HPDE6-E6E7 (cell line): ENCODE measurements around the gene GFM1.

Experiments
- DNase-seq: peaks from one replicate; pipeline ENCODE4 v3.0.0; 2011; ENCODE audit warnings: missing footprints; ENCODE audit errors: extremely low spot score

The GFM1 gene

DNA sequence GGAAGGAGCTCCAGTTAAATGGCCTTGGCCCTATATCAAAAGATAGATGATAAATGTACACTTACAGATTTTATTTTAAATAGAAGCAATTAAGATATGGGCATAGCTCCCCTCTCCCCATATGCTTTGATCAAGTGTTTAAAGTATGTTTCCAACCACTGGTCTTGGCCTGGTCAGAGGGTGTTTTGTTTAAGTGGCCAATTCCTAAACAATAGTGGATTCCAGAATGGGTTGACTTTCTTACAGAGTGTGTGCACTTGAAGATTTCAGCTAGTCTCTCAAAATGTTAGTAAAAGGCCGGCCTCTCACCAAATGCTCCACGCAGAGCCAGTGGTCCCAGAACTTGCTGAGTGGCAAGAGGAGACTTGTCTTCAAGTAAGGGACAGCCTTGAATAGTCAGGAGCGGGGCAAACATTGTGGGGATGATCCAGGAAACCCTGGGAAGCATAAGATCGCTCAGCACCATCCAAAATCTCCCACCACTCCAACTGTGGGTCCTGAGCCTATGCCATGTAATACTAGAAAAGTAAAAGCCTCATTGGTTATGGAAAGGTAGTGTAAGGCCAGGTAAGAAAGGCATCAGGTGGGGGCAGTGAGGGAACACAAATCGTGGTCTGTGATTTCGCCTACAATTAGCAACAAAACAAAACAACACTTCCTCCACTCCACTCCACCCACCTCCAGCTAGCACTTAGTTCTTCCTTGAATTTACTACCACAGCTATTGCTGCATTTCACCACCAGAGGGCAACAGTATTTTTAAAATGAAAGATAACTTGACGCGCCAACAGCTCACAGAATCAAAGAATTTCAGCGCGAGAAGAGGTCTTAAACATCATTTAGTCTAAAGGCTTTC is 83.1 kb downstream of the GFM1 start:
- no peak for DNase-seq

DNA sequence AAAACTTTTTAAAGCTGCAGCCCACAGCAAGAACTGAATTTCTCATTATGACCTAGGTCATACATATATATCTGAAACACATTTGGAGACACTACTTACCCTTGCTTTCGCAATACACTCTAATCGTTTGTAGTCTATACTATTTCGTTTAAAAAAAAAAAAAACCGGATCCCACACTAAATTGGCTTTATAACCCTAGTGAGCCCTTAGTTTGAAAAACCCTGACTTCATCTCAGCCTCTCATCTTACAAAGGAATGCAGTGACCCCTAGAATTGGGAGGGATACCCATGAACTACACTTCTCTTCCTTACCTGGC is 83.7 kb downstream of the GFM1 start:
- DNase-seq: no peak

DNA sequence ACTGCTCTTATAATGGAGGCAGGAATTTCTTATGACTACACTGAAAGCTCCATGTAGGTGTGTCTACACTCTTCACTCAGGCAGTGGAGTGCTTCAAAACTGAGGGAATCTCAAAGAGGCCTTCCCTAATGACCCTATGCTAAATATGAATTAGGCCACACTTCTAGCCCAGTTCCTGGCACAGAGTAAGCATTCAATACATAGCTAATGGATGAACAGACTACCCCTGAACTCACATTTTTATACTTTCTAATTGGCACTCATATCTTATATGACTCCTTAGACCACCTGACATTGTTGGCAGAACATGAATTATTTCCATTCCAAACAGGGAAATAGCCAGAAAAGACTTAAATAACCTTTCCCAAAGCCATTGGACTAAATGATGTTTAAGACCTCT is 84.5 kb downstream of the GFM1 start:
- no peak for DNase-seq

DNA sequence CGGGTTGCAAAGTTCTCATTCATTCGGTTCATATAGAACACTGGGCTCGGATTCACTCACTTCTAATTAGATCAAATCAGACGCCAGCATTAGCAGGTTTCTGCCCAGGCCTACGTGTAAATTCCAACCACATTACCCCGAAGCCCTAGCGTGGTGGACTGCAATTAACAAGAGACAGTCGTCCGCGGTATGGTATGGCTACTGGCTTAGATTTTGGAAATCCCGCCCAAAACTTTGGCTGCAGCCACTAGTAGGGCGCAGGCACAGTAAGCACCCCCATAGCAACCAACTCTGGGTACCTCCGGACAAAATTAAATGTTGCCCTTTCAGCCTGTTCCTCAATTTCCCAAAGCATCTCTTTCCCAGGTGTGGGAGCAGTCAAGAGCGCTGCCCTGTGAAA is 87.2 kb downstream of the GFM1 start:
- DNase-seq: no peak

DNA sequence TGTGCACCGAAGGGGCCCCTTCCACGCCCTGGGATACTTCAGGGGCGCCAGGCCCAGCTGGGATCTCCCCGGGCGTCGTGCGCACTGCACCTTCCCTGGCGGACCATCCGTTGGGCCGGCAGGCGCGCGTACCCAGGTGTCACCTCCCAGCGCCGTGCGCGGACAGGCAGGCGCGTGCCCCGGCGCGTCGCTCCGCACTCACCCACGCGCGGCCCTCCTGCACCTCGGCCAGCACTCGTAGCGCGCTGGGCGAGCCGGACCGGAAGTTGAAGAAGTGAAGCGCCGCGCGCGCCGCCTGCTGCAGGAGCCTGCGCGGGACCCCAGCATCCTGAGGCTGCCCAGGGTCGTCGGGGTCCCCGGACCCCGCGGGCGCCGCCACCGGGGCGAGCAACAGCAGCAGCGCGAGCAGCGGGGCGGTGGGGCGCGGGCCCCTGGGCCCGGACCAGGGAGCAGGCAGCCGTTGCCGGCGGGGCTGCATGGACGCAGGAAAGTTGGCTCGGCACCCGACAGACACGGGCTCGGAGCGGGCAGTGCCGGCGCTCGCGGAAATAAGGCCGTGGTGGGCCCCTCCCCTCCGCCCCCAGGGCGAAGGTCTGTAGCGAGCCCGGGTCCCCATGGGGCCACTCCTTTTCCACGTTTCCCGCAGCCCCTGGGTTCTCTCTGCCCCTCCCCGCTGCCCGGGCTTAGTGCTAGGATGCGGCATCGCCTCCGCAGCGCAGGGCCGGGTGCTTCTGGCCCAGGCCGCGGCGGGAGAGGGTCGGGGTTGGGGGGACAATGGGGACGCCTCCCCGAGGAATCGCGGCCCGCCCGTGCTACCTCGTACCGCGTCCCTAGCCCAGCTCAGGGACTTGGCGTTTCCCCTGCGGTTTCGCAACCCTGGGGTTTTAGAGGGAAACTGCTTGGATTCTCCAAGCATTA is 87.9 kb downstream of the GFM1 start, which contains the start of gene RARRES1:
Gene RARRES1 (minus strand): TSS at position 520 of the 918 bp plus-strand sequence. CDS start 42 bp downstream, at position 478.
- no peak for DNase-seq

DNA sequence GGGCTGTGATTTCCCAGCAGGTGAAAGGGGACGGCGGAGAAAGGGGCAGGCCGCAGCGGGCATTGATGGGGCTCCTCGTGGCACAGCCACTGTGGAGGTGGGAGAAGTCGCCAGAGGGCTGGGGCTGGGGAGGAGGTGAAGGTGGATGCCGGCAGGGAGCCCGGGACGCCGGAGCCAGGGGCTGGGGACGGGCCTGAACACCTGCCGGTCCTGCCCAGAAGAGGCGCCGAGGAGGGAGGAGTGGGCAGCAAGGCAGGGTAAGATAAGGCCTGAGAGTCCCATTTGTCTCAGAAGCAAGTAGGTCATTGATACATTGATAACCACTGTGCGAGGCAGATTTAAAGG is 88.5 kb downstream of the GFM1 start:
- DNase-seq: no peak

DNA sequence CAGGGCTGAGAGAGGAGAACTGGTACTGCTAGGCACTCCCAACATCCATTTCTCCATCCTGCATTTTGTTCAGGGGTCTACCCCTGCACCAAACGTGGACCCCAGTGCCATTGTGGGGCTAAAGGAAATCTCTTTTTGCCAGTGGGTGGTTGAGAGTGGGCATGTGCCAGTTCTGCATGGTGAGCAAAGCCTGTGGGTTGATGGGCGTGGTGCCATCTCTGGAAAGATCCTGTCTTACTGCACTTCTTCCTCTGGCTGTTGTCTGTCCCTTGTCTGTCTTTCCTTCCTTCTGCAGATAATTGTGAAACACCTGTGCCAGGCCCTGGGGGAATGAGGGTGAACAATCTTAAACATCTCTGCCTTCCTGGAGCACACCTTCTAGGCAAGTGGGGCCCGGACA is 89.3 kb downstream of the GFM1 start:
- DNase-seq: no peak

DNA sequence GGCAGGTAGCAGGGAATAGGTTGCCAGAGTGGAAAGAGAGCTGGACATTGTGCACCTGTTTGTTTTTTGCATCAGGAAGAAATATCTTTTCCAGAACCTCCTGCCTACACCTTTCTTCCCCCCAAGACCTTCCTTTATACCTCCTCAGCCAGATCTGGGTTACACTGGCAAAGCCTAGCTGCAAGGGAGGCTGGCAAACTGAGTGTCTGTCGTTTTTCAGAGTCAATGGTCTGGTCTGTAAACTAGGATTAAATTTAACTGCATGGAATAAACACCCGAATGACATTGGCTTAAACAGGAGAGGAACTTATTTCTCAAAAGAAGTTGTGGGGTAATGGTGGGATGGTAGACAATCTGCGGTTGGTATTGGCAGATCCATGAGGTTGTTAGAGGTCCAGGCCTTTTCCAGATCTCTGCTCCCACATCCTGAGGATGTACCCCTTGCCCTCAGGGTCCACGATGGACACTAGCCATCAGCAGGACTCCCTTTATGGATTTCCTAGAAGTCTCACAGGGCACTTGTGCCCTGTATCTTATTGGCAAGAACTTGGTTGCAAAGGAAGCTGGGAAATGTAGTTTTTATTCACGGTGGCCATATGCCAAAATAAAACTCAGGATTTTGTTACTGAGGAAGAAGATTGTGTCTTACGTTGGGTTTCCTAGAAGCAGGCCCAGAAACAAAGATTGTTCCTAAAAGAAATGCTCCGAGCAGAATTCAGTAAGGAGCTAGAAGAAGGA is 91.1 kb downstream of the GFM1 start:
- no peak for DNase-seq

DNA sequence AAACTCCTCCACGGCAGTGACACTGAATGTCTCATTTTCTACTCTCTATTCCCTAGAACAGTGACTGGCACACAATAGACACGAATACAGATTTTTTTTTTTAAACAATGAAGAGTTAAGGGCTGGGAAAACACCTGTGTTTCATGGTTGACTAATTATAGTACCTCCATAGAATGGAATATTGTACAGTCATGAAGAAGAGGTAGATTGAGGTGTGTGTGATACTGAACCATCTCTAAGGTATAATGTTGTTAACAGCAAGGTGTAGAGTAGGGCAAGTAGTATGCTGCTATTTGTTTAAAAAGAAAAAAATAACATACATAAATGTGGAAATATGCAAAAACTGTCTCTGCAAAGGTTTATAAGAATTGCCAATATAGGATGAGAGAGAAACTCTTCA is 93.1 kb downstream of the GFM1 start:
- no peak for DNase-seq

DNA sequence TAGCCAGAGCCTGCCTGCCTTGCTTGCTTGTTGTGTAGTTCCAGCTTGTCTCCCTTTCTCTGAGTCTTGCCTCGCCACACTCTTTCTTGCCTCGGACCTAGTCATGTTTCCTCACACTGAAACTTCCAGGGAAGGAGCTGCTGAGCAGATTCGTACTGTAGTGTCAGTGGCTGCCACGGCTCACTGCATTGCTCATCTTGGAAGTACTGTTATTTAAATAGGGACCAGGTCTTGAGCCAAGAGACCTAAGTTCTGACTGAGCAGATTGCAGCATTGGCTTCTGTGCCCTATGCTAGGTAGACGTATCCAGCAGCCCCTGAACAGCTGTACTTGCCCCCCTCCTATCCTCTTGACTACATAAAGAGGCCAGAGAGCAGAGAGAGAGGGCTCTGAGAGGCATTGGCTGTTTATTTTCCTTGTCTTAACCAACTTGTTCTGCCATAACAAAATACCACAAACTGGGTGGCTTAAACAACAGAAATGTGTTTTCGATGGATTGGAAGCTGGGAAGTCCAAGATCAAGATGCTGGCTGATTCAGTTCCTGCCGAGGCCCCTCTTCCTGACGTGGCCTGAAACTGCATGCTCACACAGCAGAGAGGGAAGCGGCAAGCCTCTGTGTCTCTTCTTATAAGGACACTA is 93.8 kb downstream of the GFM1 start:
- DNase-seq: no peak

DNA sequence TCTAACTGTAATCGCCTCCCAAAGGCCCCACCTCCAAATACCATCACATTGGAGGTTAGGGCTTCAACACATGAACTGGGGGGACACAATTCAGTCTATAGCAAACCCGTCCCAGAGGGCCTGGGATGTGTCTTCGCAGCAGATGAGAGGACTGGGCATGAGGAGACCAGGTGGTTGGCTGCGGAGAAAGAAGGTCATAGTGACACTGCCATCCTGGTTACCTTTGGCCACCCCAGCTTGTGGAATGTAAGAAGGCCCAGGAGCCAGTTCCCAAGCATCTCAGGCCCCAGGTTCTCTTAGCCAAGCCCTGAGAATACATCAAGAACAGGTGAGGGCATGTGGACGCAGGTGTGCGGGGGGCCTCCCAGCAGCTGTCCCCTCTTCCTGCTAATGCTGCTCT is 94.3 kb downstream of the GFM1 start:
- no peak for DNase-seq

DNA sequence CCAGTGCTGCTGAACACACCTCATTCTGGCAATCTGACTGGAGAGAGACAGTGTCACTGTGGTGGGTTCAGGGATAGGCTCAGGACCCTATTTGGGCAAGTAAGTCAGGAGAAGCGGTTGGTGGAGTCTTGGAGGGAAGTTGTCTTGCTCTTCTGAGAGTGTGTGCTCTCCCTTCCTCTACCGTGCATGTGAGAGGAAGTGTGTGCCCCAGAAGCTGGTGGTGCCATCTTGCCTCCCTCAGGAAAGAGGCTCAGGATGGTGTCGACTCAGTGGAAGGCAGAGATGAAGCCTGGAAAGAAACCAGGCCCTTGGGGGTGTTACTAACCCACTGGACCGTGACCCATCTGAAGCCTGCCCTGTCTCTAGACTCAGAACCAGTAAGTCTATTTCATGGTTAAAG is 94.8 kb downstream of the GFM1 start:
- DNase-seq: no peak

DNA sequence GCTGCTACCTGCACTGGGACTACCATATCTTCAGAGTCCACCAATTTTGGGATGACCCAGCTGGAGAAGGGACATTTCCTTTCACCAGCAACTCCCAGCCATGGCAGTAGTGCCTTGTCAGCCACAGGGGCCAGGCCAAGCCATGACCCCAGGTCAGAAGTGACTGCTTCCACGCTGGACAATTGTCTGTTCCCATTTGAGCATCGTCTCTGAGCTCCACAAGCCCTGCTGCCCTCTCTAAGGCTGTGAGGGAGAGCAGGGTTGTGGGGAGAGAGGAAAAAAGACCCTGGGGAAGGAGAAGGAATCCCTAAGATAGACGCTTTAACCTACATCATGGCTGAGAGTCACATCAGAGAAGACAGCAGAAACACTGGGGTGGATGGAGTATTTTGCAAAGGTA is 95.3 kb downstream of the GFM1 start:
- no peak for DNase-seq
